GM11168 (cell line): ENCODE data around the gene TAF10.

ENCODE experiments used
- in situ Hi-C: fragments of 300-500 bp; cut with MboI; formaldehyde crosslinking; loops from one replicate; pipeline ENCODE4 v1.12.0; 2022; ENCODE audit warnings: low sequenced_read_pairs; ENCODE audit not compliant: unreplicated experiment

Gene TAF10

GRCh38 chr11:6610591-6610990 is 1.4 kb downstream of the TAF10 start:
- in situ Hi-C loops, result no loop called here

GRCh38 chr11:6609502-6610015 is 2.5 kb downstream of the TAF10 start:
- in situ Hi-C loops, result no loop called here

GRCh38 chr11:6608726-6609501 is 3.1 kb downstream of the TAF10 start:
- in situ Hi-C loops, result no loop called here

- in situ Hi-C loops, result no loop called here
Measured at GRCh38 chr11:6608011-6608410, 4.0 kb downstream of the TAF10 start.

GRCh38 chr11:6607190-6607795 is 4.7 kb downstream of the TAF10 start:
- in situ Hi-C loops, result no loop called here

GRCh38 chr11:6606471-6607189 is 5.4 kb downstream of the TAF10 start:
- in situ Hi-C loops, result no loop called here

GRCh38 chr11:6604790-6605189 is 7.2 kb downstream of the TAF10 start:
- in situ Hi-C loops, result no loop called here

- in situ Hi-C loops, result no loop called here
Measured at GRCh38 chr11:6604081-6604626, 7.9 kb downstream of the TAF10 start.

- in situ Hi-C loops, result no loop called here
Measured at GRCh38 chr11:6603287-6604080, 8.5 kb downstream of the TAF10 start, which contains the start of the genes ILK and RRP8. TSS of gene ILK (plus strand) at chr11:6603774. CDS start at chr11:6604272, 498 bp downstream. TSS of gene RRP8 (minus strand) at chr11:6603616. CDS start at chr11:6603502, 114 bp downstream.

GRCh38 chr11:6602096-6602940 is 9.7 kb downstream of the TAF10 start:
- in situ Hi-C loops, result no loop called here

- in situ Hi-C loops, result no loop called here
Measured at GRCh38 chr11:6601041-6601461, 11.0 kb downstream of the TAF10 start.

- in situ Hi-C loops, result no loop called here
Measured at GRCh38 chr11:6599881-6600390, 12.1 kb downstream of the TAF10 start.

GRCh38 chr11:6599449-6599848 is 12.6 kb downstream of the TAF10 start:
- in situ Hi-C loops, result no loop called here

GRCh38 chr11:6598555-6598954 is 13.5 kb downstream of the TAF10 start:
- in situ Hi-C loops, result no loop called here

- in situ Hi-C loops, result no loop called here
Measured at GRCh38 chr11:6596239-6596877, 15.7 kb downstream of the TAF10 start.

- in situ Hi-C loops, result no loop called here
Measured at GRCh38 chr11:6594142-6594768, 17.8 kb downstream of the TAF10 start.

- in situ Hi-C loops, result no loop called here
Measured at GRCh38 chr11:6588018-6588417, 24.0 kb downstream of the TAF10 start.
